SK-N-SH (cell line): ENCODE results near the gene USP10. TPM values are rescaled to one million over a fixed set of nuclear protein-coding genes. Genes with fewer than 3 reads are reported as not detected.

ENCODE experiments used
- CTCF ChIA-PET: fragments of 300-600, 350-600 bp; formaldehyde crosslinking; extraction: SDS; loops from one replicate; lab custom pipeline; 2021; lab: Yijun Ruan, JAX
- POLR2A ChIA-PET: fragments of 350-600 bp; sonication (Branson Sonifier 250); formaldehyde crosslinking; extraction: SDS; loops from one replicate; lab custom pipeline; 2020; ENCODE audit warnings: antibody characterized with exemption, inconsistent platforms; lab: Yijun Ruan, JAX
- DNase-seq: peaks from one replicate; pipeline ENCODE4 v3.0.0; 2012
- H2AFZ ChIP-seq: fragments of 200-600 bp; sonication (generic); 2 replicates; pipeline ENCODE4 v1.8.1; 2016; ENCODE audit warnings: antibody characterized with exemption, mild to moderate bottlenecking, low read depth
- H3F3A ChIP-seq: fragments of 200-600 bp; sonication (generic); replicated peaks from 2 replicates; pipeline ENCODE3; 2016; ENCODE audit warnings: antibody characterized with exemption, mild to moderate bottlenecking; ENCODE audit not compliant: insufficient read depth
- H3K27ac ChIP-seq, 2 experiments: fragments of 200-500 bp in 1 of 2; fragments of 200-600 bp in 1 of 2; sonication (Bioruptor generic) in 1 of 2; sonication (generic), shearing (Covaris generic) in 1 of 2; 2 replicates each; pipeline versions ENCODE4 v1.5.1 to v1.6.1; 2014 to 2016; ENCODE audit warnings: low read depth in 2 of 2, inconsistent platforms in 1 of 2, low read length in 1 of 2, mild to moderate bottlenecking in 1 of 2, mixed read lengths in 1 of 2
- H3K27me3 ChIP-seq: fragments of 200-600 bp; sonication (generic), shearing (Covaris generic); 2 replicates; pipeline ENCODE4 v1.6.1; 2016; ENCODE audit warnings: mixed run types; ENCODE audit not compliant: insufficient read depth
- H3K36me3 ChIP-seq, 2 experiments: fragments of 200-500 bp in 1 of 2; fragments of 200-600 bp in 1 of 2; sonication (Bioruptor generic) in 1 of 2; sonication (generic) in 1 of 2; replicated peaks in 1 of 2; 2 replicates each; pipeline versions ENCODE3 to v1.5.1; 2014 to 2016; ENCODE audit warnings: low read length in 1 of 2, mild to moderate bottlenecking in 1 of 2; ENCODE audit not compliant: insufficient read depth in 2 of 2, control insufficient read depth in 1 of 2
- H3K4me1 ChIP-seq, 2 experiments: fragments of 200-500 bp in 1 of 2; fragments of 200-600 bp in 1 of 2; sonication (Bioruptor generic) in 1 of 2; sonication (generic), shearing (Covaris generic) in 1 of 2; 2 replicates each; pipeline versions ENCODE4 v1.5.1 to v1.6.1; 2014 to 2016; ENCODE audit warnings: low read depth in 1 of 2, low read length in 1 of 2, mixed run types in 1 of 2; ENCODE audit not compliant: insufficient read depth in 2 of 2, control insufficient read depth in 1 of 2
- H3K4me2 ChIP-seq: fragments of 200-600 bp; sonication (generic), shearing (Covaris generic); 2 replicates; pipeline ENCODE4 v1.6.1; 2017; ENCODE audit warnings: mixed run types
- H3K4me3 ChIP-seq, 2 experiments: fragments of 200-500 bp in 1 of 2; fragments of 200-600 bp in 1 of 2; sonication (Bioruptor generic) in 1 of 2; sonication (generic), shearing (Covaris generic) in 1 of 2; 2 replicates each; pipeline versions ENCODE4 v1.5.1 to v1.8.1; 2014 to 2016; ENCODE audit warnings: low read depth in 2 of 2, inconsistent platforms in 1 of 2, low read length in 1 of 2, mild to moderate bottlenecking in 1 of 2, mixed read lengths in 1 of 2, moderate library complexity in 1 of 2
- H3K79me2 ChIP-seq: fragments of 200-600 bp; sonication (generic); 2 replicates; pipeline ENCODE4 v1.8.1; 2017; ENCODE audit warnings: mild to moderate bottlenecking; ENCODE audit not compliant: insufficient read depth
- H3K9ac ChIP-seq: fragments of 200-600 bp; sonication (generic); 2 replicates; pipeline ENCODE4 v1.6.1; 2017; ENCODE audit warnings: mixed run types
- H3K9me2 ChIP-seq: fragments of 200-600 bp; sonication (generic); 2 replicates; pipeline ENCODE4 v1.6.1; 2017; ENCODE audit warnings: mixed run types
- H3K9me3 ChIP-seq: fragments of 200-600 bp; sonication (generic); 2 replicates; pipeline ENCODE4 v1.6.1; 2017; ENCODE audit warnings: mixed run types, mild to moderate bottlenecking, moderate library complexity
- H4K20me1 ChIP-seq: fragments of 200-600 bp; sonication (generic); 2 replicates; pipeline ENCODE4 v1.6.1; 2017; ENCODE audit warnings: mild to moderate bottlenecking, mixed run types; ENCODE audit not compliant: insufficient read depth
- EZH2phosphoT487 ChIP-seq: fragments of 200-600 bp; sonication (generic); IDR thresholded peaks from 2 replicates; pipeline ENCODE4 v1.6.1; 2017; ENCODE audit warnings: low read depth, mixed run types, mild to moderate bottlenecking, antibody characterized with exemption, moderate library complexity, borderline replicate concordance
- GATA2 ChIP-seq: sonication (generic); formaldehyde crosslinking; IDR thresholded peaks from 2 replicates; pipeline ENCODE4 v1.5.0; 2020; ENCODE audit warnings: mild to moderate bottlenecking, missing genetic modification reagents
- MXI1 ChIP-seq: IDR thresholded peaks from 2 replicates; pipeline ENCODE4 v1.6.1; 2012; ENCODE audit warnings: mild to moderate bottlenecking, low read depth, low read length, improper control_type of control experiment
- NFIC ChIP-seq: IDR thresholded peaks from 2 replicates; pipeline ENCODE4 v1.4.0; 2012; ENCODE audit warnings: borderline replicate concordance
- NRF1 ChIP-seq: IDR thresholded peaks from 2 replicates; pipeline ENCODE4 v1.6.1; 2012; ENCODE audit warnings: low read depth, mild to moderate bottlenecking, low read length
- RAD21 ChIP-seq: IDR thresholded peaks from 2 replicates; pipeline ENCODE4 v1.6.1; 2012; ENCODE audit warnings: mild to moderate bottlenecking, low read length
- RFX5 ChIP-seq: IDR thresholded peaks from 2 replicates; pipeline ENCODE4 v1.6.1; 2012; ENCODE audit warnings: mild to moderate bottlenecking, improper control_type of control experiment, low read length
- RXRA ChIP-seq: IDR thresholded peaks from 2 replicates; pipeline ENCODE4 v1.4.0; 2012; ENCODE audit warnings: low read depth, mild to moderate bottlenecking, borderline replicate concordance
- SMC3 ChIP-seq: IDR thresholded peaks from 2 replicates; pipeline ENCODE4 v1.6.1; 2012; ENCODE audit warnings: low read depth, low read length, improper control_type of control experiment
- TCF12 ChIP-seq: IDR thresholded peaks from 2 replicates; pipeline ENCODE4 v1.4.0; 2012
- TEAD4 ChIP-seq: IDR thresholded peaks from 2 replicates; pipeline ENCODE4 v1.4.0; 2012; ENCODE audit warnings: mild to moderate bottlenecking, borderline replicate concordance; ENCODE audit not compliant: insufficient read depth
- YY1 ChIP-seq: IDR thresholded peaks from 2 replicates; pipeline ENCODE4 v1.4.0; 2012; ENCODE audit warnings: low read depth, mild to moderate bottlenecking
- WGBS: methylation state at CpG from one replicate; pipeline ENCODE4 v1.1.6; 2017; ENCODE audit warnings: low lambda C conversion rate; 5-methylcytosine and 5-hydroxymethylcytosine counted together
- polyA plus RNA-seq, 3 experiments: library from polyadenylated mRNA; depleted of rRNA; stranded (reverse); fragments of >200 nt; gene quantifications; 2 replicates each; pipeline ENCODE4 v1.2.3, GENCODE V29; 2012
- TF ChIP-seq, protein P1 (sequence below): IDR thresholded peaks from 2 replicates; pipeline ENCODE4 v1.4.0; 2012; ENCODE audit warnings: low read depth, borderline replicate concordance
- TF ChIP-seq, protein P2 (sequence below): IDR thresholded peaks from 2 replicates; pipeline ENCODE4 v1.6.1; 2012; ENCODE audit warnings: mild to moderate bottlenecking, low read depth, low read length, moderate library complexity
- TF ChIP-seq, protein P3 (sequence below): fragments of 150-350 bp; IDR thresholded peaks from 2 replicates; pipeline ENCODE4 v1.6.1; 2017; ENCODE audit warnings: antibody characterized with exemption, low read length, low read depth, borderline replicate concordance
- TF ChIP-seq, protein P4 (sequence below): IDR thresholded peaks from 2 replicates; pipeline ENCODE4 v1.4.0; 2012; ENCODE audit warnings: low read depth
- TF ChIP-seq, protein P5 (sequence below): fragments of 200-600 bp; sonication (generic); IDR thresholded peaks from 2 replicates; pipeline ENCODE4 v1.6.1; 2017; ENCODE audit warnings: antibody characterized with exemption, mild to moderate bottlenecking, moderate library complexity
- TF ChIP-seq, protein P6 (sequence below): IDR thresholded peaks from 2 replicates; pipeline ENCODE4; 2012

The USP10 gene
- polyA plus RNA-seq, 1 of the 3 experiments (the other 2 are of a cell fraction): 49.2 TPM

DNA sequence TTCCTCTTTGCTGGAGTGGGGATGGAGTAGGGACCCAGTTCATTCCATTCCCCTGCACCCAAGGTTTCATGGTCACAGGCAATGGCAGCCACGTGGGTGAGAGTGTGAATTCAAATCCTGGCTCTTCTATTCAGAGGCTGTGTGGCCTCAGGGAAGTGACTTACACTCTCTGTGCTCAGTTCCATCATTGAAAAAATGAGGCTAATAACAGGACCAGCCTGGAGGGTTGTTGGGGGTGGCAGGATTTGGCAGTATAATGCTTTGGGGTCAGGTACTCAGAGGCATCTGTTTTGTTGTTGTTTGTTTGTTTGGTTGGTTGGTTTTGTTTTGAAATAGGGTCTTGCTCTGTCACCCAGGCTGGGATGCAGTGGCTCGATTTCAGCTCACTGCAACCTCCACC, 117.8 kb downstream of the USP10 start (continued):
- TF ChIP-seq, protein P1, sequence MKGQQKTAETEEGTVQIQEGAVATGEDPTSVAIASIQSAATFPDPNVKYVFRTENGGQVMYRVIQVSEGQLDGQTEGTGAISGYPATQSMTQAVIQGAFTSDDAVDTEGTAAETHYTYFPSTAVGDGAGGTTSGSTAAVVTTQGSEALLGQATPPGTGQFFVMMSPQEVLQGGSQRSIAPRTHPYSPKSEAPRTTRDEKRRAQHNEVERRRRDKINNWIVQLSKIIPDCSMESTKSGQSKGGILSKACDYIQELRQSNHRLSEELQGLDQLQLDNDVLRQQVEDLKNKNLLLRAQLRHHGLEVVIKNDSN: no peak
- TF ChIP-seq RXRA (no peak), GATA2 (CRISPR knock-in tag) (no peak)
- TF ChIP-seq, protein P2, sequence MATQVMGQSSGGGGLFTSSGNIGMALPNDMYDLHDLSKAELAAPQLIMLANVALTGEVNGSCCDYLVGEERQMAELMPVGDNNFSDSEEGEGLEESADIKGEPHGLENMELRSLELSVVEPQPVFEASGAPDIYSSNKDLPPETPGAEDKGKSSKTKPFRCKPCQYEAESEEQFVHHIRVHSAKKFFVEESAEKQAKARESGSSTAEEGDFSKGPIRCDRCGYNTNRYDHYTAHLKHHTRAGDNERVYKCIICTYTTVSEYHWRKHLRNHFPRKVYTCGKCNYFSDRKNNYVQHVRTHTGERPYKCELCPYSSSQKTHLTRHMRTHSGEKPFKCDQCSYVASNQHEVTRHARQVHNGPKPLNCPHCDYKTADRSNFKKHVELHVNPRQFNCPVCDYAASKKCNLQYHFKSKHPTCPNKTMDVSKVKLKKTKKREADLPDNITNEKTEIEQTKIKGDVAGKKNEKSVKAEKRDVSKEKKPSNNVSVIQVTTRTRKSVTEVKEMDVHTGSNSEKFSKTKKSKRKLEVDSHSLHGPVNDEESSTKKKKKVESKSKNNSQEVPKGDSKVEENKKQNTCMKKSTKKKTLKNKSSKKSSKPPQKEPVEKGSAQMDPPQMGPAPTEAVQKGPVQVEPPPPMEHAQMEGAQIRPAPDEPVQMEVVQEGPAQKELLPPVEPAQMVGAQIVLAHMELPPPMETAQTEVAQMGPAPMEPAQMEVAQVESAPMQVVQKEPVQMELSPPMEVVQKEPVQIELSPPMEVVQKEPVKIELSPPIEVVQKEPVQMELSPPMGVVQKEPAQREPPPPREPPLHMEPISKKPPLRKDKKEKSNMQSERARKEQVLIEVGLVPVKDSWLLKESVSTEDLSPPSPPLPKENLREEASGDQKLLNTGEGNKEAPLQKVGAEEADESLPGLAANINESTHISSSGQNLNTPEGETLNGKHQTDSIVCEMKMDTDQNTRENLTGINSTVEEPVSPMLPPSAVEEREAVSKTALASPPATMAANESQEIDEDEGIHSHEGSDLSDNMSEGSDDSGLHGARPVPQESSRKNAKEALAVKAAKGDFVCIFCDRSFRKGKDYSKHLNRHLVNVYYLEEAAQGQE: no peak

DNA sequence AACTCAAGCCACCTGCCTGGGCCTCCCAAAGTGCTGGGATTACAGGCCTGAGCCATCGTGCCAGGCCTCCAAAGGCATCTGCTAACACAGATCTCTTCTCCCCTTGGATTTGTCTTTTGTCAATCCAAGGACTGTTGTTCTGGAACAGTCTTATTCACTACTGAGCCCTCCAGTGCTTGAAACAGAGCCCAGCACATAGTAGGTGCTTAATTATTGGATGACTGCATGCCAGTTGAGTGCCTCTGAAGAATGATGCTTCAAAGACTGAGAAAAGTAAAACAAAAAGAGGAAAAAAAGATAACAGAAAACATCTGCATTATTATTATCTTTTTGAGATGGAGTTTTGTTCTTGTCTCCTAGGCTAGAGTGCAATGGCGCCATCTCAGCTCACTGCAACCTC, 118.3 kb downstream of the USP10 start:
- TF ChIP-seq, protein P3, sequence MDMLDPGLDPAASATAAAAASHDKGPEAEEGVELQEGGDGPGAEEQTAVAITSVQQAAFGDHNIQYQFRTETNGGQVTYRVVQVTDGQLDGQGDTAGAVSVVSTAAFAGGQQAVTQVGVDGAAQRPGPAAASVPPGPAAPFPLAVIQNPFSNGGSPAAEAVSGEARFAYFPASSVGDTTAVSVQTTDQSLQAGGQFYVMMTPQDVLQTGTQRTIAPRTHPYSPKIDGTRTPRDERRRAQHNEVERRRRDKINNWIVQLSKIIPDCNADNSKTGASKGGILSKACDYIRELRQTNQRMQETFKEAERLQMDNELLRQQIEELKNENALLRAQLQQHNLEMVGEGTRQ: no peak
- TF ChIP-seq, protein P4, sequence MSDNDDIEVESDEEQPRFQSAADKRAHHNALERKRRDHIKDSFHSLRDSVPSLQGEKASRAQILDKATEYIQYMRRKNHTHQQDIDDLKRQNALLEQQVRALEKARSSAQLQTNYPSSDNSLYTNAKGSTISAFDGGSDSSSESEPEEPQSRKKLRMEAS: no peak
- no peak for TF ChIP-seq RXRA
- no peak for TF ChIP-seq TCF12
- TF ChIP-seq MXI1: no peak
- TF ChIP-seq RFX5: no peak
- TF ChIP-seq, protein P1: no peak
- no peak for TF ChIP-seq YY1
- TF ChIP-seq, protein P5, sequence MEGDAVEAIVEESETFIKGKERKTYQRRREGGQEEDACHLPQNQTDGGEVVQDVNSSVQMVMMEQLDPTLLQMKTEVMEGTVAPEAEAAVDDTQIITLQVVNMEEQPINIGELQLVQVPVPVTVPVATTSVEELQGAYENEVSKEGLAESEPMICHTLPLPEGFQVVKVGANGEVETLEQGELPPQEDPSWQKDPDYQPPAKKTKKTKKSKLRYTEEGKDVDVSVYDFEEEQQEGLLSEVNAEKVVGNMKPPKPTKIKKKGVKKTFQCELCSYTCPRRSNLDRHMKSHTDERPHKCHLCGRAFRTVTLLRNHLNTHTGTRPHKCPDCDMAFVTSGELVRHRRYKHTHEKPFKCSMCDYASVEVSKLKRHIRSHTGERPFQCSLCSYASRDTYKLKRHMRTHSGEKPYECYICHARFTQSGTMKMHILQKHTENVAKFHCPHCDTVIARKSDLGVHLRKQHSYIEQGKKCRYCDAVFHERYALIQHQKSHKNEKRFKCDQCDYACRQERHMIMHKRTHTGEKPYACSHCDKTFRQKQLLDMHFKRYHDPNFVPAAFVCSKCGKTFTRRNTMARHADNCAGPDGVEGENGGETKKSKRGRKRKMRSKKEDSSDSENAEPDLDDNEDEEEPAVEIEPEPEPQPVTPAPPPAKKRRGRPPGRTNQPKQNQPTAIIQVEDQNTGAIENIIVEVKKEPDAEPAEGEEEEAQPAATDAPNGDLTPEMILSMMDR: no peak
- no peak for TF ChIP-seq NRF1
- TF ChIP-seq GATA2 (CRISPR knock-in tag): no peak
- no peak for TF ChIP-seq TEAD4
- TF ChIP-seq EZH2phosphoT487: no peak
- TF ChIP-seq NFIC: no peak
- TF ChIP-seq RAD21: no peak
- TF ChIP-seq, protein P6, sequence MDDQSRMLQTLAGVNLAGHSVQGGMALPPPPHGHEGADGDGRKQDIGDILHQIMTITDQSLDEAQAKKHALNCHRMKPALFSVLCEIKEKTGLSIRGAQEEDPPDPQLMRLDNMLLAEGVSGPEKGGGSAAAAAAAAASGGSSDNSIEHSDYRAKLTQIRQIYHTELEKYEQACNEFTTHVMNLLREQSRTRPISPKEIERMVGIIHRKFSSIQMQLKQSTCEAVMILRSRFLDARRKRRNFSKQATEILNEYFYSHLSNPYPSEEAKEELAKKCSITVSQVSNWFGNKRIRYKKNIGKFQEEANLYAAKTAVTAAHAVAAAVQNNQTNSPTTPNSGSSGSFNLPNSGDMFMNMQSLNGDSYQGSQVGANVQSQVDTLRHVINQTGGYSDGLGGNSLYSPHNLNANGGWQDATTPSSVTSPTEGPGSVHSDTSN: no peak
- TF ChIP-seq SMC3: no peak
- TF ChIP-seq, all 33 proteins: peak for 0
- no peaks in the 10 kb centered on the region for H3K36me3 ChIP-seq
- H3K79me2 ChIP-seq: no peaks in the 10 kb centered on the region
- no peaks in the 10 kb centered on the region for H3K9me3 ChIP-seq
- DNase-seq: no peak
- H4K20me1 ChIP-seq: no peaks in the 10 kb centered on the region
- no peak overlapping the region for H3K27ac ChIP-seq
- ChIA-PET POLR2A (interaction anchor here (0.5 kb wide), 1 partner anchor 233 kb away, joined by 6 read pairs; no protein-coding TSS in a partner anchor), CTCF (interaction anchor here (1.5 to 2.0 kb wide), 2 partner anchors 64 to 80 kb away, joined by 5 to 7 read pairs; no protein-coding TSS in a partner anchor)
- no peak overlapping the region for H3K9ac ChIP-seq
- no peaks in the 10 kb centered on the region for H3K9me2 ChIP-seq
- no peak overlapping the region for H2AFZ ChIP-seq
- H3K4me2 ChIP-seq: no peak overlapping the region
- H3K4me3 ChIP-seq: no peak overlapping the region
- H3F3A ChIP-seq: peaks cover 5% of the 10 kb centered on the region
- H3K4me1 ChIP-seq: peaks cover 0 to 13% of the 10 kb centered on the region in 2 experiments; a peak in 2 of 4 replicates
- no peaks in the 10 kb centered on the region for H3K27me3 ChIP-seq
- WGBS: 78% methylated on average over 2 of the region's 2 CpGs
